GM12878 (cell line): ENCODE data around the gene PKP3. TPM values are rescaled to one million over a fixed set of nuclear protein-coding genes. Genes with fewer than 3 reads are reported as not detected.

Experiments used
- CREB1 ChIP-seq: IDR thresholded peaks from 2 replicates; pipeline ENCODE4 v1.6.1; 2012; ENCODE audit warnings: low read depth, mild to moderate bottlenecking, inconsistent platforms
- EGR1 ChIP-seq, 2 experiments: IDR thresholded peaks; 1 replicate in 1 of 2; 2 replicates in 1 of 2; pipeline ENCODE4 v1.6.1; 2011 to 2012; ENCODE audit warnings: low read depth in 2 of 2, low read length in 2 of 2, borderline replicate concordance in 1 of 2, mild to moderate bottlenecking in 1 of 2, moderate library complexity in 1 of 2
- ESRRA ChIP-seq: IDR thresholded peaks from 2 replicates; pipeline ENCODE4 v1.6.1; 2012; ENCODE audit warnings: mild to moderate bottlenecking, low read length, improper control_type of control experiment
- HCFC1 ChIP-seq: fragments of 150-350 bp; IDR thresholded peaks from 2 replicates; pipeline ENCODE4 v1.6.1; 2014; ENCODE audit warnings: low read length
- HDGF ChIP-seq: fragments of 450-650 bp; IDR thresholded peaks from 2 replicates; pipeline ENCODE4 v1.6.1; 2016; ENCODE audit warnings: antibody characterized with exemption
- JUNB ChIP-seq: IDR thresholded peaks from 2 replicates; pipeline ENCODE4 v1.6.1; 2016; ENCODE audit warnings: antibody characterized with exemption, mild to moderate bottlenecking
- MTA2 ChIP-seq: fragments of 450-650 bp; IDR thresholded peaks from 2 replicates; pipeline ENCODE4 v1.6.1; 2016; ENCODE audit warnings: low read depth, mild to moderate bottlenecking, moderate library complexity
- MTA3 ChIP-seq: IDR thresholded peaks from 2 replicates; pipeline ENCODE4 v1.6.1; 2012; ENCODE audit warnings: low read length, inconsistent platforms, borderline replicate concordance
- NFIC ChIP-seq: IDR thresholded peaks from 2 replicates; pipeline ENCODE4 v1.6.1; 2012; ENCODE audit warnings: low read depth, mild to moderate bottlenecking, inconsistent platforms, low read length, moderate library complexity
- PKNOX1 ChIP-seq: fragments of 450-650 bp; IDR thresholded peaks from 2 replicates; pipeline ENCODE4 v1.6.1; 2016; ENCODE audit warnings: mild to moderate bottlenecking
- PML ChIP-seq: IDR thresholded peaks from 2 replicates; pipeline ENCODE4 v1.6.1; 2012; ENCODE audit warnings: low read length, inconsistent platforms
- POLR2AphosphoS2 ChIP-seq: IDR thresholded peaks from 2 replicates; pipeline ENCODE4 v1.6.1; 2011; ENCODE audit warnings: low read depth, mild to moderate bottlenecking, low read length, improper control_type of control experiment, moderate library complexity
- SIX5 ChIP-seq: IDR thresholded peaks from 2 replicates; pipeline ENCODE4 v1.6.1; 2011; ENCODE audit warnings: mild to moderate bottlenecking, low read depth, low read length, moderate library complexity; ENCODE audit not compliant: severe bottlenecking
- SMAD1 ChIP-seq: fragments of 450-650 bp; IDR thresholded peaks from 2 replicates; pipeline ENCODE4 v1.6.1; 2018; ENCODE audit warnings: mild to moderate bottlenecking, low read depth; ENCODE audit not compliant: partially characterized antibody
- STAT3 ChIP-seq: IDR thresholded peaks from 2 replicates; pipeline ENCODE4 v1.6.1; 2011; ENCODE audit warnings: low read depth, low read length, improper control_type of control experiment
- SUPT20H ChIP-seq: IDR thresholded peaks from 2 replicates; pipeline ENCODE4 v1.6.1; 2011; ENCODE audit warnings: low read depth, mild to moderate bottlenecking, low read length, moderate library complexity, borderline replicate concordance; ENCODE audit not compliant: control insufficient read depth
- TBL1XR1 ChIP-seq: IDR thresholded peaks from 2 replicates; pipeline ENCODE4 v1.6.1; 2012; ENCODE audit warnings: low read depth, low read length, improper control_type of control experiment
- YY1 ChIP-seq: IDR thresholded peaks from 2 replicates; pipeline ENCODE4 v1.6.1; 2011; ENCODE audit warnings: low read depth, mild to moderate bottlenecking, low read length
- ZBTB40 ChIP-seq: fragments of 450-650 bp; IDR thresholded peaks from 2 replicates; pipeline ENCODE4 v1.6.1; 2016; ENCODE audit warnings: mild to moderate bottlenecking, moderate library complexity, borderline replicate concordance
- ZNF207 ChIP-seq: fragments of 450-650 bp; IDR thresholded peaks from 2 replicates; pipeline ENCODE4 v1.6.1; 2014; ENCODE audit warnings: antibody characterized with exemption, mild to moderate bottlenecking, borderline replicate concordance
- ZNF217 ChIP-seq: fragments of 450-650 bp; IDR thresholded peaks from 2 replicates; pipeline ENCODE4 v1.6.1; 2017; ENCODE audit warnings: antibody characterized with exemption, mild to moderate bottlenecking
- ZNF24 ChIP-seq: fragments of 450-650 bp; IDR thresholded peaks from 2 replicates; pipeline ENCODE4 v1.6.1; 2017; ENCODE audit warnings: antibody characterized with exemption, mild to moderate bottlenecking
- ZZZ3 ChIP-seq: IDR thresholded peaks from 2 replicates; pipeline ENCODE4 v1.6.1; 2011; ENCODE audit warnings: low read depth; ENCODE audit not compliant: control insufficient read depth, insufficient read length
- polyA plus RNA-seq, 11 experiments: library from polyadenylated mRNA; depleted of rRNA in 4 of 11; unstranded in 6 of 11; stranded (reverse) in 5 of 11; fragments of >200 nt; fragmentation: Nextera tagmentation in 4 of 11; fragmentation: Illumina TruSeq in 1 of 11; extraction: Ambion mirVana in 4 of 11; extraction: Trizol in 1 of 11; gene quantifications; 1 replicate in 1 of 11; 2 replicates in 10 of 11; pipeline versions ENCODE4 v1.2.1 to v1.2.3, GENCODE V29; 2011 to 2016; ENCODE audit warnings: inconsistent platforms in 2 of 11, missing spikeins in 2 of 11, low read depth in 1 of 11
- total RNA-seq, 4 experiments: library from RNA; depleted of rRNA in 3 of 4; stranded (reverse); fragments of >200 nt in 3 of 4; fragmentation: Illumina TruSeq in 1 of 4; extraction: Trizol in 1 of 4; gene quantifications; 2 replicates each; pipeline versions ENCODE4 v1.2.1 to v1.2.3, GENCODE V29; 2013 to 2021
- TF ChIP-seq, protein P1 (sequence below): fragments of 450-650 bp; IDR thresholded peaks from 2 replicates; pipeline ENCODE4 v1.6.1; 2017; ENCODE audit warnings: low read depth, mild to moderate bottlenecking, moderate library complexity

PKP3 gene
- total and polyA plus RNA-seq, 10 of the 15 experiments (the other 5 are each of a cell fraction or from before 2014, with no cell fraction given) = 0.45 to 0.90 TPM; not detected in 8

DNA sequence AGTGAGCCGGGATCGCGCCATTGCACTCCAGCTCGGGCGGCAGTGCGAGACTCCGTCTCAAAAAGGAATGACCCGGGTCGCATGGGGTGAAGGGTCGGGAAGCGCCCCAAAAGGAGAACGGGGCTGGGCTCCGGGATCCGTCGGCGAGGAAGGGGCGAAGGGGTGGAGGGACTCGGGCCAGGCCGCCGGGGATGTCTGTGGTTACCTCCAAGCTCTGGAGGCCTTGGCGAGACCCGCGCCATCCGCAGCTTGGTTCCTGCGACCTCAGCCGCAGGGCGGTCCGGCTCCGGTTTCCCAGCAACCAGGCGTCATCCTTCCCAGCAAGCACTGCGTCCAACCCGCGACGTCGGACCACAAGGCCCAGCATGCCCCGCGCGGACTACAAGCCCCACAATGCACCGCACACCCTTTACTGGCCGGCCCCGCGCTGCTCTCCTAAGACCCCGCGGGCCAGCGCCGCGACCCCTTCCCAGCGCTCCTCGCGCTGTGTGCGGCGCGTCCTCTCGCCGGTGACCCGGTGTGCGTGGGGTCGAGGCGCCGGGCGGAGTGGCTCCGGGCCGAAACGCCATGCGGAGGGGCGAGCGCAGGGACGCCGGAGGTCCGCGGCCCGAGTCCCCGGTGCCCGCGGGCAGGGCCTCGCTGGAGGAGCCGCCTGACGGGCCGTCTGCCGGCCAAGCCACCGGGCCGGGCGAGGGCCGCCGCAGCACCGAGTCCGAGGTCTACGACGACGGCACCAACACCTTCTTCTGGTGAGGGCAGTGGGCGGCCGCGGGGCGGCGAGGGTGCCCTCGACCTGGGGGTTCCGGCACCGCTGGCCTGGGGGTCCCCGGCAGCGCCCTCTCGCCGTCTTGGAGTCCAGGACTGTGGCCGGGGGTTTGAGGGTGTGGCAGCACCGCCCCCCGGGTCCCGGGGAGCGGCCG, 56.1 kb downstream of the PKP3 start, which contains the start of gene PTDSS2 (continued):
- TF ChIP-seq, protein P1, sequence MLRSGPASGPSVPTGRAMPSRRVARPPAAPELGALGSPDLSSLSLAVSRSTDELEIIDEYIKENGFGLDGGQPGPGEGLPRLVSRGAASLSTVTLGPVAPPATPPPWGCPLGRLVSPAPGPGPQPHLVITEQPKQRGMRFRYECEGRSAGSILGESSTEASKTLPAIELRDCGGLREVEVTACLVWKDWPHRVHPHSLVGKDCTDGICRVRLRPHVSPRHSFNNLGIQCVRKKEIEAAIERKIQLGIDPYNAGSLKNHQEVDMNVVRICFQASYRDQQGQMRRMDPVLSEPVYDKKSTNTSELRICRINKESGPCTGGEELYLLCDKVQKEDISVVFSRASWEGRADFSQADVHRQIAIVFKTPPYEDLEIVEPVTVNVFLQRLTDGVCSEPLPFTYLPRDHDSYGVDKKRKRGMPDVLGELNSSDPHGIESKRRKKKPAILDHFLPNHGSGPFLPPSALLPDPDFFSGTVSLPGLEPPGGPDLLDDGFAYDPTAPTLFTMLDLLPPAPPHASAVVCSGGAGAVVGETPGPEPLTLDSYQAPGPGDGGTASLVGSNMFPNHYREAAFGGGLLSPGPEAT = 0 out of 2 replicates have a peak, but pooled peaks have one; percentile 14
- peak; percentile 96 for TF ChIP-seq SIX5
- peak; percentile 39; the same call in 1 of the 2 replicates for TF ChIP-seq TBL1XR1
- TF ChIP-seq HCFC1 = peak; percentile 99
- TF ChIP-seq SUPT20H = no peak
- 0 out of 2 replicates have a peak, but pooled peaks have one; percentile 41 for TF ChIP-seq STAT3
- TF ChIP-seq CREB1 = peak; percentile 90
- TF ChIP-seq MTA3 = no peak
- TF ChIP-seq JUNB = no peak
- TF ChIP-seq ZZZ3 = no peak
- TF ChIP-seq ZBTB40 = 0 out of 2 replicates have a peak, but pooled peaks have one; percentile 27
- no peak for TF ChIP-seq PML
- TF ChIP-seq HDGF = peak; percentile 83; the same call in 1 of the 2 replicates
- TF ChIP-seq EGR1 (IDR thresholded peaks at IDR 0.05; ENCODE audit: borderline replicate concordance in 1 of 2, low read depth in 2 of 2, low read length in 2 of 2) = peak in 1 of 2 experiments; percentile 67; a peak in 1 of 3 replicates
- TF ChIP-seq NFIC = no peak
- no peak for TF ChIP-seq SMAD1
- no peak for TF ChIP-seq ESRRA
- TF ChIP-seq YY1 = peak; percentile 85
- TF ChIP-seq POLR2AphosphoS2 = 0 out of 2 replicates have a peak, but pooled peaks have one; percentile 31
- peak; percentile 75 for TF ChIP-seq ZNF207
- 0 out of 2 replicates have a peak, but pooled peaks have one; percentile 21 for TF ChIP-seq ZNF24
- TF ChIP-seq PKNOX1 = no peak
- TF ChIP-seq ZNF217 = no peak
- 0 out of 2 replicates have a peak, but pooled peaks have one; percentile 15 for TF ChIP-seq MTA2
